Erythroblast (primary cell): ENCODE results near the gene CCDC33.

Experiments used
- GATA1 ChIP-seq: IDR thresholded peaks from 2 replicates; pipeline ENCODE4 v1.6.1; 2011; ENCODE audit warnings: low read depth, mild to moderate bottlenecking, control low read depth, low read length, moderate library complexity
- POLR2A ChIP-seq: IDR thresholded peaks from 2 replicates; pipeline ENCODE4 v1.6.1; 2011; ENCODE audit warnings: mild to moderate bottlenecking, low read length

- no peak for TF ChIP-seq POLR2A
- TF ChIP-seq GATA1: no peak
Measured at GRCh38 chr15:74209997-74210671, 26.0 kb upstream of the CCDC33 start.
